ENCODE results near the gene SGCE. TPM values are rescaled to one million over a fixed set of nuclear protein-coding genes. Genes with fewer than 3 reads are reported as not detected.

SGCE gene
- total RNA-seq, 2 donors from 2014 or later, result 41.0 to 75.9 TPM

Other genes with a start within 250 kb of the SGCE start
- 10 to 100 TPM; 15.6 to 25.5 TPM for gene CASD1, start 146.3 kb downstream of the SGCE start, total RNA-seq